ENCODE measurements around the gene PPP1R3F. TPM values are rescaled to one million over a fixed set of nuclear protein-coding genes. Genes with fewer than 3 reads are reported as not detected.

PPP1R3F gene
- total and polyA plus RNA-seq, 2 donors (not counting 1 experiment from before 2014, with no cell fraction given): 3.7 to 10.2 TPM

GRCh38 chrX:49247346-49247745 is 22.2 kb upstream of the PPP1R3F start:
- Mint-ChIP-seq H3K9me3 (ENCODE audit: insufficient read depth) (no peaks in the 10 kb centered on the region), H3K27ac (no peak overlapping the region), H3K27me3 (no peaks in the 10 kb centered on the region), H3K4me1 (peaks cover 2% of the 10 kb centered on the region), H3K4me3 (no peak overlapping the region)
- Histone ChIP-seq H3K4me3 (ENCODE audit: control extremely low read depth in 1 of 5, extremely low read depth in 1 of 5, insufficient read depth in 1 of 5, low read depth in 2 of 5, low read length in 4 of 5) (no peak overlapping the region), H3K27me3 (replicated peaks in 1 of 4; ENCODE audit: control extremely low read depth in 1 of 4, control insufficient read depth in 3 of 4, insufficient read depth in 4 of 4, low read length in 3 of 4) (no peaks in the 10 kb centered on the region), H3K4me2 (replicated peaks; ENCODE audit: low read depth, low read length, poor library complexity, severe bottlenecking) (no peak overlapping the region), H4K20me1 (ENCODE audit: control insufficient read depth, insufficient read depth, low read length, poor library complexity, severe bottlenecking) (no peaks in the 10 kb centered on the region), H3K4me1 (ENCODE audit: control insufficient read depth in 2 of 2, insufficient read depth in 2 of 2, low read length in 2 of 2) (no peaks in the 10 kb centered on the region), H2AFZ (ENCODE audit: insufficient read depth, low read depth, low read length, poor library complexity, severe bottlenecking) (no peak overlapping the region), H3K9ac (ENCODE audit: low read length) (no peak overlapping the region), H3K79me2 (ENCODE audit: control insufficient read depth, insufficient read depth, low read length) (no peaks in the 10 kb centered on the region), H3K9me3 (ENCODE audit: control extremely low read depth in 1 of 3, control insufficient read depth in 2 of 3, insufficient read depth in 1 of 3, low read length in 2 of 3) (no peaks in the 10 kb centered on the region), H3K27ac (ENCODE audit: low read length in 2 of 2) (no peak overlapping the region), H3K36me3 (replicated peaks in 1 of 2; ENCODE audit: control extremely low read depth in 1 of 2, control insufficient read depth in 1 of 2, extremely low read depth in 1 of 2, insufficient read depth in 2 of 2, low read length in 1 of 2) (peaks cover 0 to 32% of the 10 kb centered on the region in 2 experiments)
- ATAC-seq (ENCODE audit: low read depth) (no peak), DNase-seq (no peak)
- ChIA-PET CTCF (no interaction called here), POLR2A (no interaction called here)
- TF ChIP-seq, protein P1, sequence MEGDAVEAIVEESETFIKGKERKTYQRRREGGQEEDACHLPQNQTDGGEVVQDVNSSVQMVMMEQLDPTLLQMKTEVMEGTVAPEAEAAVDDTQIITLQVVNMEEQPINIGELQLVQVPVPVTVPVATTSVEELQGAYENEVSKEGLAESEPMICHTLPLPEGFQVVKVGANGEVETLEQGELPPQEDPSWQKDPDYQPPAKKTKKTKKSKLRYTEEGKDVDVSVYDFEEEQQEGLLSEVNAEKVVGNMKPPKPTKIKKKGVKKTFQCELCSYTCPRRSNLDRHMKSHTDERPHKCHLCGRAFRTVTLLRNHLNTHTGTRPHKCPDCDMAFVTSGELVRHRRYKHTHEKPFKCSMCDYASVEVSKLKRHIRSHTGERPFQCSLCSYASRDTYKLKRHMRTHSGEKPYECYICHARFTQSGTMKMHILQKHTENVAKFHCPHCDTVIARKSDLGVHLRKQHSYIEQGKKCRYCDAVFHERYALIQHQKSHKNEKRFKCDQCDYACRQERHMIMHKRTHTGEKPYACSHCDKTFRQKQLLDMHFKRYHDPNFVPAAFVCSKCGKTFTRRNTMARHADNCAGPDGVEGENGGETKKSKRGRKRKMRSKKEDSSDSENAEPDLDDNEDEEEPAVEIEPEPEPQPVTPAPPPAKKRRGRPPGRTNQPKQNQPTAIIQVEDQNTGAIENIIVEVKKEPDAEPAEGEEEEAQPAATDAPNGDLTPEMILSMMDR (IDR thresholded peaks at IDR 0.05): no peak
- intact Hi-C loops (cut with micrococcal nuclease): no loop called here
- 100% methylated on average over 6 of the region's 11 CpGs for WGBS (ENCODE audit: insufficient coverage)

- no peak overlapping the region for H3K4me3 Mint-ChIP-seq
- WGBS (ENCODE audit: insufficient coverage): 95% methylated on average over 10 of the region's 28 CpGs
- POLR2A ChIA-PET: no interaction called here
Measured at GRCh38 chrX:49247916-49248811, 21.4 kb upstream of the PPP1R3F start.

More at GRCh38 chrX:49247916-49248811, 21.4 kb upstream of the PPP1R3F start:
- peaks cover 6% of the 10 kb centered on the region for H3K4me1 Mint-ChIP-seq
- intact Hi-C loops (cut with micrococcal nuclease): no loop called here
- H3K4me1 ChIP-seq (ENCODE audit: control insufficient read depth in 2 of 2, insufficient read depth in 2 of 2, low read length in 2 of 2): no peaks in the 10 kb centered on the region
- no peak overlapping the region for H3K4me2 ChIP-seq (replicated peaks; ENCODE audit: low read depth, low read length, poor library complexity, severe bottlenecking)
- H3K9me3 Mint-ChIP-seq (ENCODE audit: insufficient read depth): no peaks in the 10 kb centered on the region
- H3K79me2 ChIP-seq (ENCODE audit: control insufficient read depth, insufficient read depth, low read length): no peaks in the 10 kb centered on the region
- no peak overlapping the region for H3K27ac ChIP-seq (ENCODE audit: low read length in 2 of 2)
- CTCF ChIA-PET: no interaction called here
- TF ChIP-seq EZH2 (IDR thresholded peaks at IDR 0.05; ENCODE audit: borderline replicate concordance, insufficient read depth, low read depth, low read length, poor library complexity, severe bottlenecking): no peak
- TF ChIP-seq, protein P1 (IDR thresholded peaks at IDR 0.05): no peak
- H3K9ac ChIP-seq (ENCODE audit: low read length): no peak overlapping the region
- H3K36me3 ChIP-seq (replicated peaks in 1 of 2; ENCODE audit: control extremely low read depth in 1 of 2, control insufficient read depth in 1 of 2, extremely low read depth in 1 of 2, insufficient read depth in 2 of 2, low read length in 1 of 2): peaks cover 0 to 24% of the 10 kb centered on the region in 2 experiments
- no peaks in the 10 kb centered on the region for H3K9me3 ChIP-seq (ENCODE audit: control extremely low read depth in 1 of 3, control insufficient read depth in 2 of 3, insufficient read depth in 1 of 3, low read length in 2 of 3)
- H3K4me3 ChIP-seq (ENCODE audit: control extremely low read depth in 1 of 5, extremely low read depth in 1 of 5, insufficient read depth in 1 of 5, low read depth in 2 of 5, low read length in 4 of 5): no peak overlapping the region
- DNase-seq (no peak), ATAC-seq (ENCODE audit: low read depth) (no peak)
- H3K27me3 Mint-ChIP-seq: no peaks in the 10 kb centered on the region
- no peak overlapping the region for H2AFZ ChIP-seq (ENCODE audit: insufficient read depth, low read depth, low read length, poor library complexity, severe bottlenecking)
- H3K27ac Mint-ChIP-seq: no peak overlapping the region
- H3K27me3 ChIP-seq (replicated peaks in 1 of 4; ENCODE audit: control extremely low read depth in 1 of 4, control insufficient read depth in 3 of 4, insufficient read depth in 4 of 4, low read length in 3 of 4): no peaks in the 10 kb centered on the region
- no peaks in the 10 kb centered on the region for H4K20me1 ChIP-seq (ENCODE audit: control insufficient read depth, insufficient read depth, low read length, poor library complexity, severe bottlenecking)

Measured in B cell (primary cell).